IMR-90 (cell line): ENCODE data around the gene USP17L30. TPM values are rescaled to one million over a fixed set of nuclear protein-coding genes. Genes with fewer than 3 reads are reported as not detected.
"Not testable (repeated sequence)": the region's sequence is repeated elsewhere in the genome, so short reads cannot be mapped to it uniquely, and the experiment has no call there.

ENCODE experiments used
- ATAC-seq: fragments of 200-7000 bp; cut with Tn5 transposase; 2 replicates; pipeline ENCODE4 v1.9.1; 2020; ENCODE audit warnings: low read depth, mild to moderate bottlenecking, moderate library complexity
- BruUV-seq: library from RNA; stranded (reverse); fragments of 400-500 nt; replicated peaks from 2 replicates; lab custom pipeline; 2021; lab: Mats Ljungman, UMichigan
- CTCF ChIA-PET: fragments of 300-600 bp; formaldehyde crosslinking; extraction: SDS; loops from one replicate; lab custom pipeline; 2021; ENCODE audit warnings: antibody characterized with exemption; lab: Yijun Ruan, JAX
- POLR2A ChIA-PET: fragments of 300-600 bp; sonication (Branson Sonifier 250); formaldehyde crosslinking; loops from one replicate; lab custom pipeline; 2022; ENCODE audit warnings: antibody characterized with exemption; ENCODE audit not compliant: unreplicated experiment; lab: Charles Lee
- DNase-seq: peaks from one replicate; pipeline ENCODE4 v3.0.0; 2013
- H2AFZ ChIP-seq: replicated peaks from 2 replicates; pipeline ENCODE3; 2013; ENCODE audit warnings: low read length, mild to moderate bottlenecking; ENCODE audit not compliant: poor library complexity
- H2AK5ac ChIP-seq: 2 replicates; pipeline ENCODE4 v1.6.1; 2013; ENCODE audit warnings: low read depth, low read length, inconsistent platforms
- H2AK9ac ChIP-seq: replicated peaks from 2 replicates; pipeline ENCODE3; 2013; ENCODE audit warnings: mild to moderate bottlenecking, low read depth, low read length, moderate library complexity; ENCODE audit not compliant: poor library complexity
- H2BK120ac ChIP-seq: 2 replicates; pipeline ENCODE4 v1.6.1; 2013; ENCODE audit warnings: low read depth, low read length, inconsistent platforms
- H2BK15ac ChIP-seq: 3 replicates; pipeline ENCODE4 v1.6.1; 2013; ENCODE audit warnings: low read depth, low read length, inconsistent platforms
- H2BK20ac ChIP-seq: 2 replicates; pipeline ENCODE4 v1.6.1; 2013; ENCODE audit warnings: low read depth, mild to moderate bottlenecking, inconsistent platforms, low read length, moderate library complexity
- H2BK5ac ChIP-seq: 2 replicates; pipeline ENCODE4 v1.6.1; 2013; ENCODE audit warnings: mild to moderate bottlenecking, low read depth, low read length, inconsistent platforms; ENCODE audit not compliant: poor library complexity, severe bottlenecking
- H3K14ac ChIP-seq: replicated peaks from 2 replicates; pipeline ENCODE4 v1.6.1; 2013; ENCODE audit warnings: low read depth, low read length, inconsistent platforms
- H3K18ac ChIP-seq: 2 replicates; pipeline ENCODE4 v1.6.1; 2013; ENCODE audit warnings: low read depth, low read length, control low read depth
- H3K23ac ChIP-seq: 2 replicates; pipeline ENCODE4 v1.6.1; 2013; ENCODE audit warnings: low read depth, low read length, inconsistent platforms
- H3K27ac ChIP-seq: 2 replicates; pipeline ENCODE4 v1.5.1; 2013; ENCODE audit warnings: mild to moderate bottlenecking, control low read depth, low read length; ENCODE audit not compliant: insufficient read depth
- H3K27me3 ChIP-seq: 2 replicates; pipeline ENCODE4 v1.6.1; 2013; ENCODE audit warnings: low read length; ENCODE audit not compliant: control insufficient read depth, insufficient read depth
- H3K36me3 ChIP-seq: 2 replicates; pipeline ENCODE4 v1.6.1; 2013; ENCODE audit warnings: low read length, mixed read lengths; ENCODE audit not compliant: control insufficient read depth, insufficient read depth
- H3K4ac ChIP-seq: 2 replicates; pipeline ENCODE4 v1.6.1; 2013; ENCODE audit warnings: low read depth, low read length, inconsistent platforms
- H3K4me1 ChIP-seq: 2 replicates; pipeline ENCODE4 v1.6.1; 2013; ENCODE audit warnings: low read length, mixed read lengths; ENCODE audit not compliant: control insufficient read depth, insufficient read depth
- H3K4me2 ChIP-seq: 2 replicates; pipeline ENCODE4 v1.6.1; 2013; ENCODE audit warnings: low read depth, mild to moderate bottlenecking, control low read depth, low read length, moderate library complexity
- H3K4me3 ChIP-seq: 2 replicates; pipeline ENCODE4 v1.5.1; 2013; ENCODE audit warnings: low read depth, mild to moderate bottlenecking, control low read depth, low read length, moderate library complexity; ENCODE audit not compliant: insufficient read depth
- H3K56ac ChIP-seq: 2 replicates; pipeline ENCODE4 v1.6.1; 2013; ENCODE audit warnings: low read length, inconsistent platforms; ENCODE audit not compliant: insufficient read depth; ENCODE audit errors: extremely low read depth
- H3K79me1 ChIP-seq, 2 experiments: 2 replicates each; pipeline ENCODE4 v1.6.1; 2013; ENCODE audit warnings: low read length in 2 of 2, inconsistent platforms in 1 of 2, low read depth in 1 of 2
- H3K9ac ChIP-seq: 2 replicates; pipeline ENCODE4 v1.6.1; 2013; ENCODE audit warnings: low read depth, low read length, control low read depth
- H3K9me1 ChIP-seq: 2 replicates; pipeline ENCODE4 v1.6.1; 2013; ENCODE audit warnings: low read length, inconsistent platforms; ENCODE audit not compliant: insufficient read depth
- H3K9me3 ChIP-seq: 2 replicates; pipeline ENCODE4 v1.6.1; 2013; ENCODE audit warnings: low read length; ENCODE audit not compliant: control insufficient read depth, insufficient read depth
- H4K20me1 ChIP-seq: 2 replicates; pipeline ENCODE4 v1.6.1; 2013; ENCODE audit warnings: low read length, inconsistent platforms; ENCODE audit not compliant: insufficient read depth
- H4K5ac ChIP-seq: 2 replicates; pipeline ENCODE4 v1.6.1; 2013; ENCODE audit warnings: mild to moderate bottlenecking, low read depth, low read length, control low read depth
- H4K8ac ChIP-seq, 2 experiments: 2 replicates each; pipeline ENCODE4 v1.6.1; 2013; ENCODE audit warnings: low read depth in 2 of 2, low read length in 2 of 2, control low read depth in 1 of 2, inconsistent platforms in 1 of 2
- H4K91ac ChIP-seq: 2 replicates; pipeline ENCODE4 v1.6.1; 2013; ENCODE audit warnings: low read depth, low read length, inconsistent platforms; ENCODE audit not compliant: insufficient read depth
- WGBS, 2 experiments: methylation state at CpG; one replicate each; pipeline versions ENCODE4 v1.1.5 to v1.1.7; 2013; ENCODE audit warnings: missing lambda C conversion rate in 2 of 2; ENCODE audit not compliant: insufficient read length in 1 of 2; ENCODE audit errors: extremely low coverage in 2 of 2; 5-methylcytosine and 5-hydroxymethylcytosine counted together
- dilution Hi-C: fragments of 300-500 bp; cut with HindIII; formaldehyde crosslinking; loops from one replicate; pipeline ENCODE4 v1.14.3; 2018; ENCODE audit warnings: low sequenced_read_pairs; ENCODE audit not compliant: unreplicated experiment
- in situ Hi-C: fragments of 300-500 bp; cut with MboI; formaldehyde crosslinking; loops from 3 replicates; pipeline ENCODE4 v1.14.3; 2019; ENCODE audit warnings: low sequenced_read_pairs, inconsistent platforms, mixed read lengths
- intact Hi-C: fragments of 100-400 bp; cut with micrococcal nuclease; formaldehyde crosslinking; loops from 2 replicates; pipeline ENCODE4 v1.10.0; 2022
- polyA plus RNA-seq, 3 experiments: library from polyadenylated mRNA; depleted of rRNA; stranded (reverse); fragments of >200 nt; gene quantifications; 2 replicates each; pipeline ENCODE4 v1.2.3, GENCODE V29; 2012; ENCODE audit warnings: low replicate concordance in 1 of 3
- total RNA-seq: library from RNA; depleted of rRNA; stranded (reverse); fragments of >200 nt; gene quantifications from 2 replicates; pipeline ENCODE4 v1.2.3, GENCODE V29; 2012

Gene USP17L30
- total and polyA plus RNA-seq, 2 of the 4 experiments (the other 2 are of a cell fraction): not detected

GRCh38 chr4:9334358-9334757 is 28.6 kb upstream of the USP17L30 start, which contains the start of gene USP17L26:
Gene USP17L26, plus strand, starts transcription at chr4:9334658. Its CDS starts 0 bp downstream, at chr4:9334658.
- H3K27ac ChIP-seq, H3K23ac ChIP-seq, H3K79me1 ChIP-seq, H2BK20ac ChIP-seq, H4K20me1 ChIP-seq, H3K14ac ChIP-seq, H3K9me1 ChIP-seq, in situ Hi-C loops, H3K27me3 ChIP-seq, DNase-seq, H2BK120ac ChIP-seq, H4K91ac ChIP-seq, H3K36me3 ChIP-seq, ATAC-seq, H2BK15ac ChIP-seq, H3K9me3 ChIP-seq, BruUV-seq, dilution Hi-C loops, H3K4me3 ChIP-seq, intact Hi-C loops, H3K18ac ChIP-seq, H3K4me2 ChIP-seq, H2AK9ac ChIP-seq, H2AFZ ChIP-seq, CTCF ChIA-PET, H3K4me1 ChIP-seq, POLR2A ChIA-PET, H2AK5ac ChIP-seq, H4K8ac ChIP-seq, H3K9ac ChIP-seq, H3K4ac ChIP-seq, H2BK5ac ChIP-seq, H4K5ac ChIP-seq, H3K56ac ChIP-seq: not testable (repeated sequence)
- no CpG with 5 or more reads among the region's 15 CpGs for WGBS, 2 experiments

DNA sequence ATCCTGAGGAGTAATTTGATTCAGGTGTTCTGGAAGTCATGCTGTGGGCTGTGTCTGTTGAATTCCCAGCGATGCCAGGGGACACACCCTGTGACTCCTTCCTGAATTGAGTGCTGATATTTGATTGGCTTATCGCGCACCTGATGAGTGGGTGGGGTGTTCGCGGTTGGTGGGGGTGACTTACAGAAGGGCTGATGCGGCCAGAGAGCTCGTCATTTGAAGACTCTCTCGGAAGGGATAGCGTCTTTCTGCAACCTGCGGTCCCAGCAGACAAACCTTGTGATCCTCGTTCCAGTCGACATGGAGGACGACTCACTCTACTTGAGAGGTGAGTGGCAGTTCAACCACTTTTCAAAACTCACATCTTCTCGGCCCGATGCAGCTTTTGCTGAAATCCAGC is 23.8 kb upstream of the USP17L30 start, which contains the start of gene USP17L5:
USP17L5 (plus strand) TSS at position 301 of the 400 bp plus-strand sequence; CDS start at position 301, 0 bp downstream.
- dilution Hi-C loops, H4K91ac ChIP-seq, ATAC-seq, H3K27ac ChIP-seq, H3K14ac ChIP-seq, CTCF ChIA-PET, H3K9me3 ChIP-seq, H4K5ac ChIP-seq, H3K27me3 ChIP-seq, H3K36me3 ChIP-seq, H3K9ac ChIP-seq, H2BK15ac ChIP-seq, H2AK9ac ChIP-seq, H4K8ac ChIP-seq, H2BK120ac ChIP-seq, H4K20me1 ChIP-seq, DNase-seq, H2BK20ac ChIP-seq, BruUV-seq, H3K23ac ChIP-seq, H2BK5ac ChIP-seq, H3K9me1 ChIP-seq, H3K4me2 ChIP-seq, H3K79me1 ChIP-seq, H2AK5ac ChIP-seq, in situ Hi-C loops, H3K18ac ChIP-seq, H3K56ac ChIP-seq, intact Hi-C loops, POLR2A ChIA-PET, H3K4ac ChIP-seq, H2AFZ ChIP-seq, H3K4me3 ChIP-seq, H3K4me1 ChIP-seq: not testable (repeated sequence)
- no CpG with 5 or more reads among the region's 15 CpGs for WGBS, 2 experiments
